Measurements from ENCODE around the gene UHRF1.

GRCh38 chr19:4977299-4978174, 68.2 kb downstream of the UHRF1 start:
- TF ChIP-seq EZH2 (IDR thresholded peaks at IDR 0.05; ENCODE audit: insufficient read depth, poor library complexity, severe bottlenecking) (no peak), EZH2phosphoT487 (IDR thresholded peaks at IDR 0.05; ENCODE audit: insufficient read depth, low read depth) (no peak)

All from GM23248 (cell line).